Measurements from ENCODE around the gene GFM2.

Gene GFM2

DNA sequence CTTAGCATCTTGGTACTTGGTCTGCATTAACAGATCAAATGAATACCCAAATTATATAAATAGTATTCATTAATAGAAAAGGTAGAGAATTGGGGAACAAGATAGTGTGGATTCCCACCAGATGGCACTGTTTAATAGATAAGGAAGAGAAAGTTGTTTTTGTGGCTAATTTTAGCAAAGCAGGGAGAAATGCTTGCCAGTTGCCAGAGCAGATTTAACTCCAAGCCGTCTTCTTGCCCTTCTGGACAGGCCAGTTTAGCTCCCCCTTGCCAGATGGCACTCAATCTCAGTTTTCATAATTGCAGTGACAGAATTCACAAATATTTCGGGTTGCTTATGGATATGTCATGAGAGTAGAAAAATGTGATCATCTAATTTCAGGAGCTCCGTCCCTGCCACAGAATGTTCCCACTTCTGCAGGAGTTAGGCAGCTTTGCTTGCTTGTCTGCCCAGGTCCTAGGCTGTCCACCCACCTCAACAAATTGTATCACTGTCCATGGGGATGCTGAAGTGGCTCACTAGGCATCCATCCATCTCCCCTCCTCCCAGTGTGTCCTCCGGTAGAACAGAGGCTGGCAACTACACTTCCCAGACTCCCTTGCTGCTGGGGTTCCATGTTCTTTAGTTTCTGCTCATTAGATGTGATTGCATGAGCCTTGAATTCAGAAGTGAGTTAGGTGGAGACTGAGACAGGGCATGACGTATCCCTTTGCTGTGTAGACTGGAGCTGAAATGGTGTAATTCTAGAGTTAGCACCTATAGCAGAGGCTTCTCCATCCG is 93.7 kb downstream of the GFM2 start:
- Histone ChIP-seq H3K9me3 (ENCODE audit: insufficient read depth, low read depth, low read length) (no peaks in the 10 kb centered on the region; the same call in 1 of the 2 replicates), H3K4me1 (ENCODE audit: insufficient read depth, low read length, poor library complexity, severe bottlenecking) (no peaks in the 10 kb centered on the region), H4K20me1 (ENCODE audit: insufficient read depth, low read length, poor library complexity, severe bottlenecking) (no peaks in the 10 kb centered on the region), H2AFZ (ENCODE audit: low read length) (peak overlapping the region; percentile 55), H3K4me3 (ENCODE audit: low read length, poor library complexity, severe bottlenecking) (no peak overlapping the region), H3K4me2 (ENCODE audit: low read depth, low read length, poor library complexity, severe bottlenecking) (no peak overlapping the region), H3K9me2 (replicated peaks; ENCODE audit: low read depth, low read length) (no peaks in the 10 kb centered on the region), H3K79me2 (ENCODE audit: insufficient read depth, low read length) (no peaks in the 10 kb centered on the region), H3K36me3 (ENCODE audit: insufficient read depth, low read length) (no peaks in the 10 kb centered on the region), H3F3A (ENCODE audit: low read depth) (no peaks in the 10 kb centered on the region), H3K9ac (ENCODE audit: low read depth, low read length, poor library complexity, severe bottlenecking) (no peak overlapping the region), H3K27me3 (ENCODE audit: insufficient read depth, low read length, poor library complexity, severe bottlenecking) (no peaks in the 10 kb centered on the region)
- no peak for TF ChIP-seq EZH2phosphoT487 (IDR thresholded peaks at IDR 0.05; ENCODE audit: borderline replicate concordance)
- TF ChIP-seq, protein P1, sequence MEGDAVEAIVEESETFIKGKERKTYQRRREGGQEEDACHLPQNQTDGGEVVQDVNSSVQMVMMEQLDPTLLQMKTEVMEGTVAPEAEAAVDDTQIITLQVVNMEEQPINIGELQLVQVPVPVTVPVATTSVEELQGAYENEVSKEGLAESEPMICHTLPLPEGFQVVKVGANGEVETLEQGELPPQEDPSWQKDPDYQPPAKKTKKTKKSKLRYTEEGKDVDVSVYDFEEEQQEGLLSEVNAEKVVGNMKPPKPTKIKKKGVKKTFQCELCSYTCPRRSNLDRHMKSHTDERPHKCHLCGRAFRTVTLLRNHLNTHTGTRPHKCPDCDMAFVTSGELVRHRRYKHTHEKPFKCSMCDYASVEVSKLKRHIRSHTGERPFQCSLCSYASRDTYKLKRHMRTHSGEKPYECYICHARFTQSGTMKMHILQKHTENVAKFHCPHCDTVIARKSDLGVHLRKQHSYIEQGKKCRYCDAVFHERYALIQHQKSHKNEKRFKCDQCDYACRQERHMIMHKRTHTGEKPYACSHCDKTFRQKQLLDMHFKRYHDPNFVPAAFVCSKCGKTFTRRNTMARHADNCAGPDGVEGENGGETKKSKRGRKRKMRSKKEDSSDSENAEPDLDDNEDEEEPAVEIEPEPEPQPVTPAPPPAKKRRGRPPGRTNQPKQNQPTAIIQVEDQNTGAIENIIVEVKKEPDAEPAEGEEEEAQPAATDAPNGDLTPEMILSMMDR (conservative IDR thresholded peaks at IDR 0.05; ENCODE audit: low read length): peak; percentile 63

DNA sequence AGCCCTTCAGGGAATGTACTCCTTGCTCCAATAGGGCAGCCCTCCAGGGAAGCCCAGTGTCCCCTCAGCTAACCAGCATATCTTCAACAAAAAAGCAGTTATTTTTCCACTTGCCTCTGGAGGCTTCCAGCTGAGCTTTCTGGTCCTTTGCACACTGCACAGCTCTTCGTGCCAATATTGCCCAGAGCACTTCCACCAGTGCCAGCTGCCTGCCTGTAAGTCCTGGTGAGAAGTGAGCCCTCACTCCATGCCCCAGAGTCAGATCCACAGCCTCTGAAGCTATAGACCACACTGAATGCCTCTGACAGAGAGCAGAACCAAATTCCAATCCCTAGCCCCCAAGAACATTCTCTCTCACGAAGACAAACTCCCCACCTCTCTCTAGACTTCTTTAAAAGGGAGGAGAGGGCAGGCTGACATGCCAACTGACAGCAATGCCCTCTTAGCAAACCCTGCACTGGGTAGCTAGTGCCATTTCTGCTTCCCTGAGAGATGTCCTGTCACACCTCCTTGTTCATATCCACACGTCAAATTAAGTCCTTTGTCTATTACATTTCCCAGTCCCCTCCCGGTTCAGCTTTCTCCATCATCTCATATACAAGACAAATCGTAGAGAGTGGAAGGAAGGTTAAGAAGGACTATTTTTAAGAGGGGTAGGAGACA is 94.6 kb downstream of the GFM2 start:
- Histone ChIP-seq H3K4me1 (ENCODE audit: insufficient read depth, low read length, poor library complexity, severe bottlenecking) (no peaks in the 10 kb centered on the region), H3K4me3 (ENCODE audit: low read length, poor library complexity, severe bottlenecking) (no peak overlapping the region), H3K9me2 (replicated peaks; ENCODE audit: low read depth, low read length) (no peaks in the 10 kb centered on the region), H3K79me2 (ENCODE audit: insufficient read depth, low read length) (no peaks in the 10 kb centered on the region), H4K20me1 (ENCODE audit: insufficient read depth, low read length, poor library complexity, severe bottlenecking) (no peaks in the 10 kb centered on the region), H3F3A (ENCODE audit: low read depth) (no peaks in the 10 kb centered on the region), H3K27me3 (ENCODE audit: insufficient read depth, low read length, poor library complexity, severe bottlenecking) (no peaks in the 10 kb centered on the region), H3K9me3 (ENCODE audit: insufficient read depth, low read depth, low read length) (no peaks in the 10 kb centered on the region; the same call in 1 of the 2 replicates), H3K4me2 (ENCODE audit: low read depth, low read length, poor library complexity, severe bottlenecking) (no peak overlapping the region), H2AFZ (ENCODE audit: low read length) (no peak overlapping the region), H3K36me3 (ENCODE audit: insufficient read depth, low read length) (no peaks in the 10 kb centered on the region), H3K9ac (ENCODE audit: low read depth, low read length, poor library complexity, severe bottlenecking) (no peak overlapping the region)
- TF ChIP-seq, protein P1 (conservative IDR thresholded peaks at IDR 0.05; ENCODE audit: low read length): no peak
- TF ChIP-seq EZH2phosphoT487 (IDR thresholded peaks at IDR 0.05; ENCODE audit: borderline replicate concordance): no peak
